Fibroblast of lung (primary cell): Measurements from ENCODE around the gene MBNL2. TPM values are rescaled to one million over a fixed set of nuclear protein-coding genes. Genes with fewer than 3 reads are reported as not detected.

Experiments
- DNase-seq, 2 donors: peaks; one replicate each; pipeline versions ENCODE4 v3.0.0 to v3.0.0-alpha.2; 2010; ENCODE audit warnings: low read depth in 2 of 2
- H2AFZ ChIP-seq: 2 replicates; pipeline ENCODE4 v1.5.1; 2012; ENCODE audit warnings: low read length, control low read depth, inconsistent platforms
- H3K27ac ChIP-seq: 2 replicates; pipeline ENCODE4 v1.5.1; 2011; ENCODE audit warnings: low read length, control low read depth; ENCODE audit not compliant: insufficient read depth
- H3K27me3 ChIP-seq: 2 replicates; pipeline ENCODE4 v1.5.1; 2011; ENCODE audit warnings: mild to moderate bottlenecking, low read length; ENCODE audit not compliant: control insufficient read depth, insufficient read depth
- H3K36me3 ChIP-seq: 2 replicates; pipeline ENCODE4 v1.5.1; 2011; ENCODE audit warnings: low read length; ENCODE audit not compliant: control insufficient read depth, insufficient read depth
- H3K4me1 ChIP-seq: 2 replicates; pipeline ENCODE4 v1.5.1; 2011; ENCODE audit warnings: low read length; ENCODE audit not compliant: control insufficient read depth, insufficient read depth; ENCODE audit errors: extremely low read depth
- H3K4me2 ChIP-seq: 2 replicates; pipeline ENCODE4 v1.5.1; 2011; ENCODE audit warnings: low read length, control low read depth; ENCODE audit not compliant: insufficient read depth; ENCODE audit errors: extremely low read depth
- H3K4me3 ChIP-seq, 4 experiments: fragments of 200-600 bp in 1 of 4; sonication (generic) in 1 of 4; replicated peaks in 1 of 4; 2 replicates each; pipeline ENCODE4 v1.5.1; 2011 to 2016; ENCODE audit warnings: low read length in 4 of 4, low read depth in 3 of 4, mild to moderate bottlenecking in 3 of 4, control low read depth in 2 of 4, inconsistent platforms in 1 of 4, mixed read lengths in 1 of 4; ENCODE audit not compliant: insufficient read depth in 1 of 4; ENCODE audit errors: control extremely low read depth in 1 of 4
- H3K79me2 ChIP-seq: 2 replicates; pipeline ENCODE4 v1.5.1; 2012; ENCODE audit warnings: mild to moderate bottlenecking, low read length, inconsistent platforms; ENCODE audit not compliant: control insufficient read depth, insufficient read depth
- H3K9ac ChIP-seq: 2 replicates; pipeline ENCODE4 v1.5.1; 2011; ENCODE audit warnings: mild to moderate bottlenecking, low read length, control low read depth; ENCODE audit not compliant: insufficient read depth
- H3K9me3 ChIP-seq: 2 replicates; pipeline ENCODE4 v1.5.1; 2012; ENCODE audit warnings: low read depth, low read length; ENCODE audit not compliant: control insufficient read depth, insufficient read depth
- H4K20me1 ChIP-seq: 2 replicates; pipeline ENCODE4 v1.5.1; 2011; ENCODE audit warnings: low read length; ENCODE audit not compliant: control insufficient read depth, insufficient read depth; ENCODE audit errors: extremely low read depth
- EZH2 ChIP-seq: IDR thresholded peaks from 2 replicates; pipeline ENCODE4 v1.5.1; 2012; ENCODE audit warnings: low read length, control low read depth, mild to moderate bottlenecking; ENCODE audit errors: missing control alignments
- polyA plus RNA-seq, 2 donors: library from polyadenylated mRNA; depleted of rRNA in 1 of 2; stranded (reverse) in 1 of 2; unstranded in 1 of 2; fragments of >200 nt; gene quantifications; 2 replicates each; pipeline ENCODE4 v1.2.1, GENCODE V29; 2011 to 2012; ENCODE audit warnings: missing spikeins in 1 of 2
- total RNA-seq: library from RNA; depleted of rRNA; stranded (reverse); fragments of >200 nt; gene quantifications from 2 replicates; pipeline ENCODE4 v1.2.1, GENCODE V29; 2014
- TF ChIP-seq, protein P1 (sequence below), 2 donors: IDR thresholded peaks in 1 of 2; conservative IDR thresholded peaks in 1 of 2; 1 replicate in 1 of 2; 2 replicates in 1 of 2; pipeline ENCODE4 v1.5.1; 2011 to 2012; ENCODE audit warnings: low read length in 2 of 2, control low read depth in 1 of 2, inconsistent platforms in 1 of 2, low read depth in 1 of 2, mild to moderate bottlenecking in 1 of 2

MBNL2 gene
- total and polyA plus RNA-seq, 2 donors (not counting 1 experiment from before 2014, with no cell fraction given), result 48.9 to 61.1 TPM

DNA sequence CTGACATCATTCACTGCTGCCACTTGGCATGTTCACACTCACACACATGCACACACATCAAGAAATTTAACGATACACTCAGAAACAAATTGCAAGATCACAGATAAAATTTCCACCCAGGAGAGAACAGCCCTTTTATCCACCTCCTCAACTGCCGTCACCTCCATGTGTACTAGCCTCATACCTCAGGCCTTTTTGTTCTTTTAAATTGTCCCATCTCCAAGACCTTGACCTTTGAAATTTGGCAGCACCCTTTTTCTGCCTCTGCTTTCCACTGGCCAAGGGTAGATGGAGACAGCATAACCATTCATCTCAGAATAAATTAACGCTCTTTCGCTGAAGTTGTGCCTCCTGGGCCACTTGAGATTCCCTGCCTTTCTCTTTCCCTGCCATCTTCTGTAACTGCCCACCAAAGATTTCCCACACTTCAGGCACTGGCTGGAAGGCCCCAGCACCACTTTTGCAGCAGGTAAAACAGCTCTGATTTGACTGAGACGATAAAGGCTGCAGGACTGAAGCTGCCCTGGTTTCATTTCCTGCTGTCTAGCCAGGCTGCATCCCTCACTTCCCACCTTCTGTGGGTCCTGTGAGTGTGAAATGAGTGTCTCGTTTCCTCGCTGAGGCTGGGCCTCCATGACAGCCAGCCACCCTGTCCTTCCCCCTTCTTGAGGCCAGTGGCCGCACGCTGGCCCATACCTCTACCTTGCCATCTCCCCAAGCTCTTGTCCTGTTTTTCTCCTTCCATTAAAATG lies 39.3 kb downstream of the MBNL2 start:
- Histone ChIP-seq H2AFZ (no peak overlapping the region), H3K79me2 (peaks cover 71% of the 10 kb centered on the region), H3K4me2 (peak overlapping the region; percentile 8), H3K27ac (no peak overlapping the region), H4K20me1 (no peaks in the 10 kb centered on the region), H3K36me3 (no peaks in the 10 kb centered on the region), H3K27me3 (no peaks in the 10 kb centered on the region), H3K9ac (no peak overlapping the region), H3K4me3 (no peak overlapping the region), H3K4me1 (peaks cover 45% of the 10 kb centered on the region), H3K9me3 (no peaks in the 10 kb centered on the region)
- TF ChIP-seq, protein P1, sequence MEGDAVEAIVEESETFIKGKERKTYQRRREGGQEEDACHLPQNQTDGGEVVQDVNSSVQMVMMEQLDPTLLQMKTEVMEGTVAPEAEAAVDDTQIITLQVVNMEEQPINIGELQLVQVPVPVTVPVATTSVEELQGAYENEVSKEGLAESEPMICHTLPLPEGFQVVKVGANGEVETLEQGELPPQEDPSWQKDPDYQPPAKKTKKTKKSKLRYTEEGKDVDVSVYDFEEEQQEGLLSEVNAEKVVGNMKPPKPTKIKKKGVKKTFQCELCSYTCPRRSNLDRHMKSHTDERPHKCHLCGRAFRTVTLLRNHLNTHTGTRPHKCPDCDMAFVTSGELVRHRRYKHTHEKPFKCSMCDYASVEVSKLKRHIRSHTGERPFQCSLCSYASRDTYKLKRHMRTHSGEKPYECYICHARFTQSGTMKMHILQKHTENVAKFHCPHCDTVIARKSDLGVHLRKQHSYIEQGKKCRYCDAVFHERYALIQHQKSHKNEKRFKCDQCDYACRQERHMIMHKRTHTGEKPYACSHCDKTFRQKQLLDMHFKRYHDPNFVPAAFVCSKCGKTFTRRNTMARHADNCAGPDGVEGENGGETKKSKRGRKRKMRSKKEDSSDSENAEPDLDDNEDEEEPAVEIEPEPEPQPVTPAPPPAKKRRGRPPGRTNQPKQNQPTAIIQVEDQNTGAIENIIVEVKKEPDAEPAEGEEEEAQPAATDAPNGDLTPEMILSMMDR (conservative IDR thresholded peaks at IDR 0.05 in 1 of 2, IDR thresholded peaks at IDR 0.05 in 1 of 2; ENCODE audit: low read depth in 1 of 2, low read length in 2 of 2), result no peak
- no peak for TF ChIP-seq EZH2
- no peak for DNase-seq

DNA sequence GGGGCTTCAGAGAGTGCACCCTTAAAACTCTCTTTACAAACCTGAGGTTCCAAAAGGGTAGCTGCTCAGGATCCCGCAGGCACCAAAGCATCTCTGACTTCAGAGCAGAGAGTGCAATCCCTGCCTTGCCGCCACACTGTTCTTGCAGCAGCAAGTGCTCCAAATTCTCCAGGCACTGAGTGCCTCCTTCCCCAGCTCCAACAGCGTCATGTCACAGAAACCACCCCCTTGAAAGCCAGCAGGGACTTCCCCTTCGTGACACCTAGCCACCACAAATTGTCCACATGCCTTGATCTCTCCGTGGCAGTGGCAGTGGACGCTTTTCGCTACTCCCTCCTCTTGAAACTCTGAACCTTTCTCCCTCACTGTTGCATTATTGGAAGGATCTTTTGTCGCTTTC lies 39.9 kb downstream of the MBNL2 start:
- no peak overlapping the region for H3K4me3 ChIP-seq
- TF ChIP-seq, protein P1 (conservative IDR thresholded peaks at IDR 0.05 in 1 of 2, IDR thresholded peaks at IDR 0.05 in 1 of 2; ENCODE audit: low read depth in 1 of 2, low read length in 2 of 2), result no peak
- no peak for TF ChIP-seq EZH2
- no peaks in the 10 kb centered on the region for H3K9me3 ChIP-seq
- no peak overlapping the region for H2AFZ ChIP-seq
- H3K9ac ChIP-seq, result no peak overlapping the region
- no peak overlapping the region for H3K27ac ChIP-seq
- H3K27me3 ChIP-seq, result no peaks in the 10 kb centered on the region
- peaks cover 39% of the 10 kb centered on the region for H3K4me1 ChIP-seq
- H4K20me1 ChIP-seq, result no peaks in the 10 kb centered on the region
- DNase-seq, result no peak
- no peaks in the 10 kb centered on the region for H3K36me3 ChIP-seq
- H3K4me2 ChIP-seq, result peak overlapping the region; percentile 8
- peaks cover 67% of the 10 kb centered on the region for H3K79me2 ChIP-seq

DNA sequence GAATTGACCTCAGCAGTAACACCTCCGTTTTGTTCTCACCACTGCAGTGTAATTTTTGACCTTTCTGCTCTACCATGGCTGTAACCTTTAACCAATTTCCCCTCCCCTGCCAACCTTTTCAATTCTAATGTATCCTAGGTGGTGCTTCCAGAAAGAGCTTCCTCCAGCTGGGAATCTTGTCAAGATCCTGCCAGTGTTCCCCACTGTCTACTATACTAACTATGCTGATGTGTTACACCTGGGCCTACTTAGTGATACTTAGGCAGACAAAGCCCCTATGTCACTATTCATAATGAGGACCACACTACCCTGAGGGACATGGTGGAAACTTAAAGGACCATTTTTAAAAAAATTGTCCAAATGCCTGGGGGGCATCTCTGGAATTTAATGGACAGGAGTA lies 41.0 kb downstream of the MBNL2 start:
- no peak overlapping the region for H3K4me2 ChIP-seq
- no peak for DNase-seq
- peaks cover 61% of the 10 kb centered on the region for H3K79me2 ChIP-seq
- no peak overlapping the region for H3K9ac ChIP-seq
- no peaks in the 10 kb centered on the region for H3K36me3 ChIP-seq
- peaks cover 30% of the 10 kb centered on the region for H3K4me1 ChIP-seq
- H3K27ac ChIP-seq, result no peak overlapping the region
- no peak for TF ChIP-seq EZH2
- TF ChIP-seq, protein P1 (conservative IDR thresholded peaks at IDR 0.05 in 1 of 2, IDR thresholded peaks at IDR 0.05 in 1 of 2; ENCODE audit: low read depth in 1 of 2, low read length in 2 of 2), result no peak
- no peaks in the 10 kb centered on the region for H3K27me3 ChIP-seq
- no peak overlapping the region for H3K4me3 ChIP-seq
- H3K9me3 ChIP-seq, result no peaks in the 10 kb centered on the region
- H2AFZ ChIP-seq, result no peak overlapping the region
- H4K20me1 ChIP-seq, result no peaks in the 10 kb centered on the region
